ENCODE results near the gene PLIN3.
"Not testable (repeated sequence)": the region's sequence is repeated elsewhere in the genome, so short reads cannot be mapped to it uniquely, and the experiment has no call there.

The PLIN3 gene

DNA sequence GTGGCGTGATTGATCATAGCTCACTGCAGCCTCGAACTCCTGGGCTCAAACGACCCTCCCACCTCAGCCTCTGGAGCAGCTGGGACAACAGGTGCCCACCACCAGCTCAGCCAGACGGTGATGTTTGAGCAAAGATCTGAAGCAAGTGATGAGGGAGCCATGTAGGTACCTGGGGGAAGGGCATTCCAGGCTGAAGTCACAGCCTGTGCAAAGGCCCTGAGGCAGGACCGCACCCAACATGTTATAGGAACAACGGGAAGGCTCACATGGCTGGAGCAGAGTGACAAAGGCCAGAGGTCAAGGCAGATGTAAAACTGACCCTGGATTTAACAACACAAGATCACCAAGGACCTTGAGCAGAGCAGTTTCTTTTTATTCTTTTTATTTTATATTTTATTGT, 61.1 kb downstream of the PLIN3 start:
- TF ChIP-seq RARB (CRISPR knock-in tag; IDR thresholded peaks at IDR 0.05) (no peak), ZFP30 (CRISPR knock-in tag; IDR thresholded peaks at IDR 0.05) (no peak), ZNF565 (CRISPR knock-in tag; conservative IDR thresholded peaks at IDR 0.05; ENCODE audit: low read depth) (no peak), ISL1 (CRISPR knock-in tag; IDR thresholded peaks at IDR 0.05) (no peak), BACH2 (CRISPR knock-in tag; IDR thresholded peaks at IDR 0.05; ENCODE audit: borderline replicate concordance) (no peak), TOX (CRISPR knock-in tag; IDR thresholded peaks at IDR 0.05; ENCODE audit: borderline replicate concordance) (no peak), ZC3H10 (CRISPR knock-in tag; IDR thresholded peaks at IDR 0.05) (no peak), GLIS3 (CRISPR knock-in tag; IDR thresholded peaks at IDR 0.05) (no peak), ZNF70 (CRISPR knock-in tag; IDR thresholded peaks at IDR 0.05) (no peak), TCF4 (CRISPR knock-in tag; IDR thresholded peaks at IDR 0.05; ENCODE audit: borderline replicate concordance) (no peak), OSR1 (CRISPR knock-in tag; IDR thresholded peaks at IDR 0.05) (no peak), SNAI2 (CRISPR knock-in tag; IDR thresholded peaks at IDR 0.05) (no peak), POU6F1 (CRISPR knock-in tag; IDR thresholded peaks at IDR 0.05; ENCODE audit: borderline replicate concordance, low read depth) (no peak), ZFP3 (CRISPR knock-in tag; IDR thresholded peaks at IDR 0.05) (no peak)
- TF ChIP-seq, protein P1, sequence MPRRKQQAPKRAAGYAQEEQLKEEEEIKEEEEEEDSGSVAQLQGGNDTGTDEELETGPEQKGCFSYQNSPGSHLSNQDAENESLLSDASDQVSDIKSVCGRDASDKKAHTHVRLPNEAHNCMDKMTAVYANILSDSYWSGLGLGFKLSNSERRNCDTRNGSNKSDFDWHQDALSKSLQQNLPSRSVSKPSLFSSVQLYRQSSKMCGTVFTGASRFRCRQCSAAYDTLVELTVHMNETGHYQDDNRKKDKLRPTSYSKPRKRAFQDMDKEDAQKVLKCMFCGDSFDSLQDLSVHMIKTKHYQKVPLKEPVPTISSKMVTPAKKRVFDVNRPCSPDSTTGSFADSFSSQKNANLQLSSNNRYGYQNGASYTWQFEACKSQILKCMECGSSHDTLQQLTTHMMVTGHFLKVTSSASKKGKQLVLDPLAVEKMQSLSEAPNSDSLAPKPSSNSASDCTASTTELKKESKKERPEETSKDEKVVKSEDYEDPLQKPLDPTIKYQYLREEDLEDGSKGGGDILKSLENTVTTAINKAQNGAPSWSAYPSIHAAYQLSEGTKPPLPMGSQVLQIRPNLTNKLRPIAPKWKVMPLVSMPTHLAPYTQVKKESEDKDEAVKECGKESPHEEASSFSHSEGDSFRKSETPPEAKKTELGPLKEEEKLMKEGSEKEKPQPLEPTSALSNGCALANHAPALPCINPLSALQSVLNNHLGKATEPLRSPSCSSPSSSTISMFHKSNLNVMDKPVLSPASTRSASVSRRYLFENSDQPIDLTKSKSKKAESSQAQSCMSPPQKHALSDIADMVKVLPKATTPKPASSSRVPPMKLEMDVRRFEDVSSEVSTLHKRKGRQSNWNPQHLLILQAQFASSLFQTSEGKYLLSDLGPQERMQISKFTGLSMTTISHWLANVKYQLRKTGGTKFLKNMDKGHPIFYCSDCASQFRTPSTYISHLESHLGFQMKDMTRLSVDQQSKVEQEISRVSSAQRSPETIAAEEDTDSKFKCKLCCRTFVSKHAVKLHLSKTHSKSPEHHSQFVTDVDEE (CRISPR knock-in tag; IDR thresholded peaks at IDR 0.05), result no peak
- TF ChIP-seq, protein P2, sequence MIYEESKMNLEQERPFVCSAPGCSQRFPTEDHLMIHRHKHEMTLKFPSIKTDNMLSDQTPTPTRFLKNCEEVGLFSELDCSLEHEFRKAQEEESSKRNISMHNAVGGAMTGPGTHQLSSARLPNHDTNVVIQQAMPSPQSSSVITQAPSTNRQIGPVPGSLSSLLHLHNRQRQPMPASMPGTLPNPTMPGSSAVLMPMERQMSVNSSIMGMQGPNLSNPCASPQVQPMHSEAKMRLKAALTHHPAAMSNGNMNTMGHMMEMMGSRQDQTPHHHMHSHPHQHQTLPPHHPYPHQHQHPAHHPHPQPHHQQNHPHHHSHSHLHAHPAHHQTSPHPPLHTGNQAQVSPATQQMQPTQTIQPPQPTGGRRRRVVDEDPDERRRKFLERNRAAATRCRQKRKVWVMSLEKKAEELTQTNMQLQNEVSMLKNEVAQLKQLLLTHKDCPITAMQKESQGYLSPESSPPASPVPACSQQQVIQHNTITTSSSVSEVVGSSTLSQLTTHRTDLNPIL (CRISPR knock-in tag; IDR thresholded peaks at IDR 0.05; ENCODE audit: low read depth), result no peak
- TF ChIP-seq, protein P3, sequence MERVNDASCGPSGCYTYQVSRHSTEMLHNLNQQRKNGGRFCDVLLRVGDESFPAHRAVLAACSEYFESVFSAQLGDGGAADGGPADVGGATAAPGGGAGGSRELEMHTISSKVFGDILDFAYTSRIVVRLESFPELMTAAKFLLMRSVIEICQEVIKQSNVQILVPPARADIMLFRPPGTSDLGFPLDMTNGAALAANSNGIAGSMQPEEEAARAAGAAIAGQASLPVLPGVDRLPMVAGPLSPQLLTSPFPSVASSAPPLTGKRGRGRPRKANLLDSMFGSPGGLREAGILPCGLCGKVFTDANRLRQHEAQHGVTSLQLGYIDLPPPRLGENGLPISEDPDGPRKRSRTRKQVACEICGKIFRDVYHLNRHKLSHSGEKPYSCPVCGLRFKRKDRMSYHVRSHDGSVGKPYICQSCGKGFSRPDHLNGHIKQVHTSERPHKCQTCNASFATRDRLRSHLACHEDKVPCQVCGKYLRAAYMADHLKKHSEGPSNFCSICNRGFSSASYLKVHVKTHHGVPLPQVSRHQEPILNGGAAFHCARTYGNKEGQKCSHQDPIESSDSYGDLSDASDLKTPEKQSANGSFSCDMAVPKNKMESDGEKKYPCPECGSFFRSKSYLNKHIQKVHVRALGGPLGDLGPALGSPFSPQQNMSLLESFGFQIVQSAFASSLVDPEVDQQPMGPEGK (CRISPR knock-in tag; IDR thresholded peaks at IDR 0.05; ENCODE audit: borderline replicate concordance), result no peak
- no peak for ATAC-seq

GRCh38 chr19:4805140-4805539, 62.3 kb downstream of the PLIN3 start:
- ATAC-seq, result not testable (repeated sequence)

DNA sequence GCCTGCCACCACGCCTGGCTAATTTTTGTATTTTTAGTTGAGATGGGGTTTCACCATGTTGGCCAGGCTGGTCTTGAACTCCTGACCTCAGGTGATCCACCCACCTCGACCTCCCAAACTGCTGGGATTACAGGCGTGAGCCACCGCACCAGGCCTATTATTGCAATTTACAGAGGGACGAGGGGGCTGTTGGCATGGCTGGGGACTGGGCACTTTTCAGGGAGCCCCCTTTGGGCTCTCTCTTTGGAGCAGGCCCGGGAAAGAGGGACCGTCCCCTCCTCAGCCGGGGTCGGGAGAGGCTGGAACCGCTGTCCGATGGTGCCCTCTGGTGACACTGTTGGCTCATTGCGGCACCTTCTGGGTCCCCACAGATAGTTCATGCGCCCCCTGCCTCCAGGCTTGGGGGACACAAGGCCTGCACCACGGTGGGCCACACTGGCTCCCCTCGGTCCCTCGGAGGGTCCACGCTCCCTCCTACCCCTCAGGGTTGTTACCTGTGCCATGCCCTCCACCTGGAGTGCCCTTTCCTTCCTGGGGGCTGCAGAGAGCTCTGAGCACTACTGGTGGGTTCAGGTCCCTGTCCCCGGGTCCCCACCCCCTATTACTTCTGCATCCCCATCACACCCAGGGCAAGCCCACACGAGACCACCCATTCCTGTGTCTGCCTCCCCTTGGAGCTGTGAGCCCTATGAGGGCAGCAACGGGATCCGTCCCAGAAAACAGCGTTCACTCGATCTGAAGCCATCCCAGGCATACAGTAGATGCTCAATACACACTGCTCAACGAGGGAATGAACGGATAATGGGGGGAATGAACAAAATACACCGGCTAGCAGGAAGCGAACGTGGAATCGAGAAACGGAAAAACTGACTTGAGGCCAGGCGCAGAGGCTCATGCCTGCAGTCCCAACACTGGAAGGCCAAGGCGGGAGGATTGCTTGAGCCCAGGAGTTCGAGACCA, 63.5 kb downstream of the PLIN3 start:
- ATAC-seq, result peak; percentile 92
- no peak for TF ChIP-seq PPARA (CRISPR knock-in tag; IDR thresholded peaks at IDR 0.05; ENCODE audit: borderline replicate concordance)
- TF ChIP-seq ZC3H10 (CRISPR knock-in tag; IDR thresholded peaks at IDR 0.05), result no peak
- peak; percentile 33; the same call in 1 of the 2 replicates for TF ChIP-seq ZNF70 (CRISPR knock-in tag; IDR thresholded peaks at IDR 0.05)

GRCh38 chr19:4802711-4803110, 64.8 kb downstream of the PLIN3 start:
- ATAC-seq, result no peak

More at GRCh38 chr19:4802711-4803110, 64.8 kb downstream of the PLIN3 start:
- no peak for TF ChIP-seq TOX (CRISPR knock-in tag; IDR thresholded peaks at IDR 0.05; ENCODE audit: borderline replicate concordance)
- TF ChIP-seq PPARA (CRISPR knock-in tag; IDR thresholded peaks at IDR 0.05; ENCODE audit: borderline replicate concordance), result no peak
- TF ChIP-seq OSR1 (CRISPR knock-in tag; IDR thresholded peaks at IDR 0.05), result no peak
- TF ChIP-seq, protein P1 (CRISPR knock-in tag; IDR thresholded peaks at IDR 0.05), result no peak
- TF ChIP-seq GLIS3 (CRISPR knock-in tag; IDR thresholded peaks at IDR 0.05), result no peak
- no peak for TF ChIP-seq ZFP3 (CRISPR knock-in tag; IDR thresholded peaks at IDR 0.05)

Data from SK-N-SH treated with all-trans-retinoic acid at 6 μM for 48 hours (cell line).